GM20000 (cell line): ENCODE data around the gene TGFBR3.
A peak's percentile ranks its signal among the peaks of the same experiment; 100 is the strongest.

Experiments used
- DNase-seq: peaks from one replicate; pipeline ENCODE4 v3.0.0; 2012; ENCODE audit warnings: low spot score
- TF ChIP-seq, protein P1 (sequence below): IDR thresholded peaks from 2 replicates; pipeline ENCODE4 v1.5.1; 2012; ENCODE audit warnings: mild to moderate bottlenecking, control low read depth; ENCODE audit errors: extremely low read depth, missing control alignments

Gene TGFBR3

DNA sequence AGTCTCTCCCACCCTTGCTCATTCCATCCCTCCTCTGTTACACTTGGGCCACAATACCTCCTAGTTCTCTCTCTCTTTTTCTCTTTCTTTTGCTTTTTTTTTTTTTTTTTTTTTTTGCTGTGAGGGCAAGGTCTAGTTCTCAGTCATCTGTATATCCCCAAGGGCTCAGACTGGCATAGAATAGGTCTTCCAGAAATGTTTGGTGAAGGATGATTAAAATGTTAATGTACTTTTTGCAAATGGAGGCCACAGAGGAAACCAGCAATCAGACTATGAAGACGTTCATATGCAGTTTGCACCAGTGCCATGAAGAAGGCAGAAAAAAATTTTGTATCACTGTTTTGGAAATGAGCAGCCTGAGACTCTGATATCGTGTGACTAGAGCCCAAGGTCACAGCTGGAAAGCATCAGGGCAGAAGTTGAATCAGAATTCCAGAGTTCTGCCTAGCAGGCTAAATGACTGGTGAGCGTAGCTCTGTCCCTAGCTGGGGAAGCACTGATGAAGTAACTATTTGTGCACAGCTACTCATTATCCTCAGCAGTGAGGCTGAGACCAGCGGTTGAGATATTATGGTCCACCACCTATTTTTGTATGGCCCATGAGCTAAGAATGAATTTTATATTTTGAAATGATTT, 186.5 kb downstream of the TGFBR3 start:
- TF ChIP-seq, protein P1, sequence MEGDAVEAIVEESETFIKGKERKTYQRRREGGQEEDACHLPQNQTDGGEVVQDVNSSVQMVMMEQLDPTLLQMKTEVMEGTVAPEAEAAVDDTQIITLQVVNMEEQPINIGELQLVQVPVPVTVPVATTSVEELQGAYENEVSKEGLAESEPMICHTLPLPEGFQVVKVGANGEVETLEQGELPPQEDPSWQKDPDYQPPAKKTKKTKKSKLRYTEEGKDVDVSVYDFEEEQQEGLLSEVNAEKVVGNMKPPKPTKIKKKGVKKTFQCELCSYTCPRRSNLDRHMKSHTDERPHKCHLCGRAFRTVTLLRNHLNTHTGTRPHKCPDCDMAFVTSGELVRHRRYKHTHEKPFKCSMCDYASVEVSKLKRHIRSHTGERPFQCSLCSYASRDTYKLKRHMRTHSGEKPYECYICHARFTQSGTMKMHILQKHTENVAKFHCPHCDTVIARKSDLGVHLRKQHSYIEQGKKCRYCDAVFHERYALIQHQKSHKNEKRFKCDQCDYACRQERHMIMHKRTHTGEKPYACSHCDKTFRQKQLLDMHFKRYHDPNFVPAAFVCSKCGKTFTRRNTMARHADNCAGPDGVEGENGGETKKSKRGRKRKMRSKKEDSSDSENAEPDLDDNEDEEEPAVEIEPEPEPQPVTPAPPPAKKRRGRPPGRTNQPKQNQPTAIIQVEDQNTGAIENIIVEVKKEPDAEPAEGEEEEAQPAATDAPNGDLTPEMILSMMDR, result no peak
- DNase-seq, result no peak

- TF ChIP-seq, protein P1, result no peak
- DNase-seq, result no peak
These were observed 188.1 kb downstream of the TGFBR3 start for GRCh38 chr1:91697861-91698260.

DNA sequence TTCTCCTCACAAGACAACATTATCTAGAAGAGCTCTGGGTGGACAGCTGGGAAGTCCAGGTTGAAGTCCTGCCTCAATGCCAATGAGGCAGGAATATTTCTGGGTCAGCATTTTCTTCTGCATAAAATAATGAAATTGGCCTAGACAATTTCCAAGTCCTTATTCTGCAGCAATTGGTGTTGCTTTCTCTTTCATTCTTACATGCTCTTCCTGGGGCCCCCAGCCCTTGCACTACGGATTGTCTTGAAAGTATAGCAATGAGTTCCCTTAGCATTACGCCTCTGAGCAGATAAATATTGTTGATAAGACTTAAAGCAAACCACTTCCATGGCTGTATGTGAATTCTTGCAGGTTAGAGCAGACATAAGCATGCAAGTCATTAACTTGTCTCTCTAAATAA, 188.5 kb downstream of the TGFBR3 start:
- TF ChIP-seq, protein P1, result no peak
- DNase-seq, result peak; percentile 58

DNA sequence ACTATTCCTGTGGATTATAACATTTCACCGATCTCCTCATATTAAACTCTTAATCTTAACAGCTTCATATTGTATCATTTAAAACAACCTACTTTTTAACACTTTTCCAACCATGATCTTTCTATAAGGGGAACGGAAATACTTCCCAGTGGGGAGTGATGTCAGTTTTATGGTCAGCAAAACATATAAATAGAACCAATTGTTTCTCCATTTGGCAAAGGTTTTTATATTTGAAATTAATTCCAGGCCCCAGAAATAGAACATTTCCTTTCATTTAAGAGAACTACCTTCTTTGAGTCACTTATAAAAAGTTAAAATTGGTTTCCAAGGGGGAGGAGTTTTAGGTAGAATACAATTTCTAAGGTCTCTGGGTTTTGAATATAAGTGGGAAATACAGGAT, 189.6 kb downstream of the TGFBR3 start:
- DNase-seq, result no peak
- TF ChIP-seq, protein P1, result no peak

DNA sequence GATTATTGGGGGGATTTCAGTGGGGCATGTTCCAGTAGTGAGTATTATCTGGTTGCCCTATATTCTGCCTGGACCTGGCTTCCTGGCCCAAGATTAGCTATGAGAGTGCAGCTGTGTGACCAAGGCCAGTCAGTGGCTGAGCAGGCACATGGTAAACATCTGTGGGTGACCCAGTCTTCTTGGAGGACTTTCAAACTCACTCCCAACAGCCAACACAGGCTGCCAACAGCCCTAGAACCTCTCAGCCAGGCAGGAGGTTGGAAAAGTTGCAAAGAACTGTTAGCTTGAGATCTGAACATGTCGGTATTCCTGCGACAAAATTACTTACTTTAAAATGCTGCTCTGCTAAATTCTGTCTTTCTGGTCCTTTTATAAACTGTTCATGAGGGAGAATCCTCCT, 192.4 kb downstream of the TGFBR3 start:
- no peak for DNase-seq
- TF ChIP-seq, protein P1, result no peak

DNA sequence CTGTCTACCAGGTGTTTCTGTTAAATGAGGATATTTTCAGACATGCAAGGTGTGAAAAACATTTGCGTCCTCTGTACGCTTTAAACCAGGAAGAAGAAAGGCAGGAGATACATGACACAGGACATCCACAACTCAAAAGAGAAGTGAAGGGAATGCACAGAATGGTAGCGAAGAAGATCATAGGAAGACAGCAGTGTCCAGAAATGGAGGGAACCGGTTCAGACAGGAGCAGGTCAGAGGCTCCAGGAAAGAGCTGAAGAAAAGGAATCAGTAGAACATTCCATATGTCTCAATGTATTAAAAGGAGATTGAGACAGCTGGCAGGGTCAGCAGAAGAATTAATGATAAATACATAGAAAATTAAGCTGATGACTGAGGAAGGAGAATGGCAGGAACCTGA, 194.4 kb downstream of the TGFBR3 start:
- TF ChIP-seq, protein P1, result no peak

DNA sequence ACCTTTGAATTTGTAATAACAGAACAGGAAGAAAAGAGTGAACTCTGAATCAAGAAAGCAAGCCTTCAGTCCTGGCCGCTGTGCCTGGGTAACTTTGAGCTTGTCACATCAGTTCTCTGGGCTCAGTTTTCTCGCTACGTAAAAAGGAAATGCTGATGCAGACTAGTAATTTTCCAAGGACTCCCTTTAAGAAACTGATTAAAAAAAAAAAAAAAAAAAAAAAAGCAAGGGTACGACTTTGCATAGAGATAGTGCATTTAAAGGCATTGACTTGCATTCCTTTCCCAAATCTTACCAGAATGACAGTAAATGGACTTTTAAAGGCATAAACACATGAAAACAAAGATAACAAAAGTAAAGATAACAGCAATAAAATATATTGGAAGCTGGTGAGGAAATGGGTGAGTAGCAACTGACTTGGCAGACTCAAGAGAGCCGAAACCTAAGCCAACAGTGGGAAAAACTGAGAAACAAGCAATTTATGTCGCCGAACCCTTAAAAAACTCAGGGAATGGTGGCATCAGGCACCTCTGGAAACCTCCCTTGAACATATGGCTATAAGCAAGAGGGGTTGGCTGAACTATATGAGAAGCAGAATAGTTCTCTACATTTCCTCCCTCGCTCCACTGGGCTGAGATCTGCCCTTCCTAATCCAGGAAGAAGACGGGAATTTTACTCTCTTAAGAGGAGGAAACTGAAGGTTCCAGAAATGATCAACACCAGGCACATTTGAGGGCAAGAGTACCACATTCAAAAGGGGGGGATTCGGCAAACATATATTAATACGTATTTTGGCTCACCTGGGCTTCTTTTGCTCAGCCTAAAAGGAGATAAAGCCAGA, 196.1 kb downstream of the TGFBR3 start:
- no peak for DNase-seq
- TF ChIP-seq, protein P1, result no peak

More for the DNA sequence above, 194.4 kb downstream of the TGFBR3 start:
- DNase-seq, result no peak
